Heart left ventricle (tissue), 13 donors: ENCODE results near the gene TLE2.

Source experiments
- POLR2A ChIP-seq, 2 donors: fragments of 450-650 bp; IDR thresholded peaks; one replicate each; pipeline ENCODE4 v1.6.1; 2017; ENCODE audit warnings: antibody characterized with exemption in 2 of 2, mild to moderate bottlenecking in 2 of 2, moderate library complexity in 2 of 2
- TF ChIP-seq, protein P1 (sequence below), 12 donors: fragments of 200-600 bp; sonication (generic) in 4 of 12; IDR thresholded peaks; one replicate each; pipeline versions ENCODE4 v1.5.0 to v1.8.0; 2018 to 2022; ENCODE audit warnings: antibody characterized with exemption in 12 of 12, mild to moderate bottlenecking in 5 of 12
- donor health status: ischemic (EF 13 %, LVEDD 7.1; RV severe dilation, severe dysfunction).
- donor health status: DM: no; HTN: yes; CAD: no.
- donor health status: DM: no; HTN: no; CAD: no.
- donor health status: ischemic (EF 25% LVEDD 6.9; RV normal size, moderate dysfunction).
- donor health status: ischemic (EF 25% LVEDD 5.7; RV mildly dilated, moderate dysfunction).
- donor health status: ischemic (EF 35%, LVEDD 5.7; RV mildly dilated, moderate dysfunction).
- donor health status: nonischemic (EF 11% LVEDD 7.7; RV severe dilation, severe dysfunction).
- donor health status: DM: yes; HTN: yes; CAD: no.
- donor health status: PGD.
- donor health status: ischemic (EF 29% LVEDD 5.4; RV normal size, mild dysfunction).
- donor health status: nonischemic (EF 23%, LVEDD 6.1; RV moderate dilation, normal function).

- TF ChIP-seq, protein P1, sequence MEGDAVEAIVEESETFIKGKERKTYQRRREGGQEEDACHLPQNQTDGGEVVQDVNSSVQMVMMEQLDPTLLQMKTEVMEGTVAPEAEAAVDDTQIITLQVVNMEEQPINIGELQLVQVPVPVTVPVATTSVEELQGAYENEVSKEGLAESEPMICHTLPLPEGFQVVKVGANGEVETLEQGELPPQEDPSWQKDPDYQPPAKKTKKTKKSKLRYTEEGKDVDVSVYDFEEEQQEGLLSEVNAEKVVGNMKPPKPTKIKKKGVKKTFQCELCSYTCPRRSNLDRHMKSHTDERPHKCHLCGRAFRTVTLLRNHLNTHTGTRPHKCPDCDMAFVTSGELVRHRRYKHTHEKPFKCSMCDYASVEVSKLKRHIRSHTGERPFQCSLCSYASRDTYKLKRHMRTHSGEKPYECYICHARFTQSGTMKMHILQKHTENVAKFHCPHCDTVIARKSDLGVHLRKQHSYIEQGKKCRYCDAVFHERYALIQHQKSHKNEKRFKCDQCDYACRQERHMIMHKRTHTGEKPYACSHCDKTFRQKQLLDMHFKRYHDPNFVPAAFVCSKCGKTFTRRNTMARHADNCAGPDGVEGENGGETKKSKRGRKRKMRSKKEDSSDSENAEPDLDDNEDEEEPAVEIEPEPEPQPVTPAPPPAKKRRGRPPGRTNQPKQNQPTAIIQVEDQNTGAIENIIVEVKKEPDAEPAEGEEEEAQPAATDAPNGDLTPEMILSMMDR (IDR thresholded peaks at IDR 0.05), result no peak
- no peak for TF ChIP-seq POLR2A (IDR thresholded peaks at IDR 0.05)
Measured at GRCh38 chr19:3058009-3058820, 29.1 kb upstream of the TLE2 start.
